ENCODE results near the gene ADAT3.

- TF ChIP-seq, protein P1, sequence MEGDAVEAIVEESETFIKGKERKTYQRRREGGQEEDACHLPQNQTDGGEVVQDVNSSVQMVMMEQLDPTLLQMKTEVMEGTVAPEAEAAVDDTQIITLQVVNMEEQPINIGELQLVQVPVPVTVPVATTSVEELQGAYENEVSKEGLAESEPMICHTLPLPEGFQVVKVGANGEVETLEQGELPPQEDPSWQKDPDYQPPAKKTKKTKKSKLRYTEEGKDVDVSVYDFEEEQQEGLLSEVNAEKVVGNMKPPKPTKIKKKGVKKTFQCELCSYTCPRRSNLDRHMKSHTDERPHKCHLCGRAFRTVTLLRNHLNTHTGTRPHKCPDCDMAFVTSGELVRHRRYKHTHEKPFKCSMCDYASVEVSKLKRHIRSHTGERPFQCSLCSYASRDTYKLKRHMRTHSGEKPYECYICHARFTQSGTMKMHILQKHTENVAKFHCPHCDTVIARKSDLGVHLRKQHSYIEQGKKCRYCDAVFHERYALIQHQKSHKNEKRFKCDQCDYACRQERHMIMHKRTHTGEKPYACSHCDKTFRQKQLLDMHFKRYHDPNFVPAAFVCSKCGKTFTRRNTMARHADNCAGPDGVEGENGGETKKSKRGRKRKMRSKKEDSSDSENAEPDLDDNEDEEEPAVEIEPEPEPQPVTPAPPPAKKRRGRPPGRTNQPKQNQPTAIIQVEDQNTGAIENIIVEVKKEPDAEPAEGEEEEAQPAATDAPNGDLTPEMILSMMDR (IDR thresholded peaks at IDR 0.05; ENCODE audit: low read depth, low read length, poor library complexity, severe bottlenecking) = no peak
- no peak for TF ChIP-seq EZH2phosphoT487 (IDR thresholded peaks at IDR 0.05; ENCODE audit: borderline replicate concordance, low read length)
Measured at GRCh38 chr19:1882089-1882785, 23.0 kb upstream of the ADAT3 start.
